HG03460 (cell line): ENCODE results near the gene LSM4.

ENCODE experiments used
- ATAC-seq: cut with Tn5 transposase; IDR thresholded peaks from one replicate; pipeline ENCODE4 v1.9.1; 2021; ENCODE audit not compliant: unreplicated experiment

Gene LSM4

DNA sequence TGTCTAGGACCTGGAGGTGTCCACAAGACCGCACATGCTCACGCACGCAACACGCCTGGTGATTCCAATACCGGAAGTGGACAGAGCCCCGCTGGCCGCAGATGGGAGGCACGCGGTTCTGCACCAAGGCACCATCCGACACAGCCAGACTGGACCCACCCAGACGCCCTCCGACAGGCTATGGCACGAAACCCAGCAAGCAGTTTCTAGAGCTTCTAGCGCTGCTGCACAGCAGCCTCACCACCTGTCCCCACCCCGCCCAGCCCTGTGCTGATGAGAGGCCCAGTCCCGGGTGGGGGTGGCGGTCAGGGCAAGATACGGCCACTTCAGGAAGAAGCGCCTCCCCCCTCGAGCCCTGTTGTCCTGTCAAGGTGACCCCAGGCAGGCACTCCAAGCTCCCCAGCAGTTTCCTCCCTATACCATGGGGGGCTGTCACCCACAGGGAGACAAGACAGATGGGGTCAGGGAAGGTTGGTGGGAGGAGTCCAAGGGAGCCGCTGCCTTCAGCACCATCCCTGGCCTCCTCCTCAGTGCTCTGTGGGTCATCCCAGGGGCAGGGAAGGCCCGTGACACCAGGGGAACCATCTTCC is 11.3 kb downstream of the LSM4 start:
- ATAC-seq: no peak

- ATAC-seq: no peak
These were observed 11.9 kb downstream of the LSM4 start for GRCh38 chr19:18310966-18311365.

DNA sequence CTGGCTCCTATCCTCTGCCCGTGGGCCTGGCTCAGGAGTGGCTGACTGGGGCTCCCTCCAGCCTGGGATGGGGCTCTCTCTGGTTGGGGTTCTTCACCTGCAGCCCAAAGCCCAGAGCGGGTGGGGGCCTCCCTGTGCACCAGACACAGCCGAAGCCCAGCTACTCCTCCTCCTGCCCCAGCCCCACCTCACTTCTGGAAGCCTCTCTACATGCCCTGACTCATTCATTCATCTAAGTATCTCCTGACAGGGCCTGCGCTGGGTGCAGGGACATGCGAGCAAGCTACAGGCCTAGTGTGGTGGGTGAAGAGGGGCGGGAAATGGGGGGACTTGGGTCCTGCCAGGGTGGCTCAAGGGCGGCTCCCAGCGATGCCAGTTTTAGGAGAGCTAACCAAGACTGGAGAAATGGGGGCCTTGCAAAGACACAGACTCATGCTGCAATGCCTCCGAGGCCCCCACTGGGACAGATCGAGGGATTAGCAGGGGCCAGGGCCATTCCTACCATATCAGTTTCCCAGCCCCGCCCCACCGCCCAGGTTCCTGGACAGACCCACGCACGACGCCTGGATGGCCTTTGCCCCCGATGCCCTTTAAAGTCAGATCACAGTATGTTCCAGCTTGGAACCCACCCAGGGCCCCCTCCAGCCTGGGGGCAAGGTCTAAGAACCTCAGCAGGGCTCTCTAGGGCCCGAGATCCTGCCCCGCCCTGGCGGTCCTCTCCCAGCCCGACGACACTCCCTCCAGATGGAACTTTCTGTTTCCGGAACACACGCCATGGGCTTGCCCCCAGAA is 12.6 kb downstream of the LSM4 start:
- ATAC-seq: no peak

DNA sequence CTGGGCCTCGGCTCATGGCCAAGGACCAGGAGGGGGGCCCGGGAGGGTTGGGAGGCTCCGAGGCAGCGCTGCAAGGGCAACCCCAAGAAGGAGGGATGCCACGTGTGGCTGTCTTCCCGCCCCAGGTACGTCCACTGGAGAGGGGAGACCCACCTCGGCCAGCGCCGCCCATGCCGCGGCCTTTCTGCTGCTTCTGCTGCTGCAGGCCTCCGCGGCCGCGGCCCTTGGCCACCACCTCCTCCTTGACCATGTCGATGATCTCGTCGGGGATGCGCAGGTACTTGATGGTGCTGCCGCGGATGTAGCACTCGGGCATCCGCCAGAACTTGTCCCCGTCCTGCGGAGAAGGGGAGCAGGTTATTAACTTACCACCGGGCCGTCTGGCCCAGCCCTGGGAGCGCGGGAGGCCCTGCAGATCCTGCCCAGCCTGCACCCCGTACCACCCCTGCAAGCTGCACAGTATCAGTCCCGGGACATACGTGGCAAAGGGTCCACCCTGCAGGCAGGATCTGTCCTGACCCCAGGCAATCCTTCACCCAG is 13.3 kb downstream of the LSM4 start:
- ATAC-seq: no peak

- no peak for ATAC-seq
These were observed 13.9 kb downstream of the LSM4 start for GRCh38 chr19:18308948-18309325.

GRCh38 chr19:18308051-18308947 is 14.6 kb downstream of the LSM4 start:
- ATAC-seq: no peak

- no peak for ATAC-seq
These were observed 15.6 kb downstream of the LSM4 start for GRCh38 chr19:18307271-18307681.

- ATAC-seq: no peak
These were observed 16.0 kb downstream of the LSM4 start for GRCh38 chr19:18306888-18307260.

GRCh38 chr19:18306209-18306887 is 16.5 kb downstream of the LSM4 start:
- no peak for ATAC-seq

DNA sequence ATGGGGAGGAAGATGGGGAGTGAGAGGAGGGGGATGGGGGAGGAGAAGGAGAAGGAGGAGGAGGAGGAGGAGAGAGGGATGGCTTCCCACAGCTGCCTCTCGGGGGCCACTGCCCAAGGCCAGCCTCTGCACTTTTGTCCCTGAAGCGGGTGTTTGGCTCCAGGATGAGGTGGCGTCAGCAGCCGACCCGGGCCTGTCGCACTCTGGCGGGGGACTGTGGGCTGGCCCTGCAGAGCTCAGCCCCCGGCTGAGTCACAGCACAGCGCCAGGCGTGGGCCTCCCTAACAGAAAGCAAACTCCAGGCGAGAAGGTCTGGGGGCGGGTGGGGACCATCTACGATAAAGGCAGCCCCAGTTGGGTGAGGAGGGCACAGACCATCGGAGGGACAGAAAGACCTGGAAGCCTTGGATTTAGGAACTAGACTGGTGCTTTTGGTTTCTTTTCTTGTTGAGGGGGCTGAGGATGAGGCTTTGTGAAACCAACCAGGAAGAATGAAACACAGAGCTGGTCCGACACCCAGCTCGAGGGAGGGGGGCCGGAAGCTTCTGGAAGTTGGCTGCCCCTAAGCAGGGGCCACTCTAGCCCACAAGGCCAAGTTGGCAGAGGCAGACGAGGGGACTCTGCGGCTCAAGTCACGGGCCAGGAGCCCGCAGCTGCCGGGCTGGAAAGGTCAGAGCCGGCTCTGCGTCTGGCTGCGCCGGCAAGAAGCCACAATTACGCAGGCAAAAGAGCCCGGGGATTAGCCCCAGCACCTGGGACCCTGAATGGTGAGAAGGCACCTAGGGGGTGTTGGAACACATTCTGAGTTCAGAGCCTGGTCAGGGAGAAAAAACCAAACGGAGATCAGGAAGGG is 18.2 kb downstream of the LSM4 start:
- peak; percentile 42 for ATAC-seq

GRCh38 chr19:18304208-18304457 is 18.7 kb downstream of the LSM4 start:
- ATAC-seq: no peak

- ATAC-seq: no peak
These were observed 21.2 kb downstream of the LSM4 start for GRCh38 chr19:18301718-18302111.

DNA sequence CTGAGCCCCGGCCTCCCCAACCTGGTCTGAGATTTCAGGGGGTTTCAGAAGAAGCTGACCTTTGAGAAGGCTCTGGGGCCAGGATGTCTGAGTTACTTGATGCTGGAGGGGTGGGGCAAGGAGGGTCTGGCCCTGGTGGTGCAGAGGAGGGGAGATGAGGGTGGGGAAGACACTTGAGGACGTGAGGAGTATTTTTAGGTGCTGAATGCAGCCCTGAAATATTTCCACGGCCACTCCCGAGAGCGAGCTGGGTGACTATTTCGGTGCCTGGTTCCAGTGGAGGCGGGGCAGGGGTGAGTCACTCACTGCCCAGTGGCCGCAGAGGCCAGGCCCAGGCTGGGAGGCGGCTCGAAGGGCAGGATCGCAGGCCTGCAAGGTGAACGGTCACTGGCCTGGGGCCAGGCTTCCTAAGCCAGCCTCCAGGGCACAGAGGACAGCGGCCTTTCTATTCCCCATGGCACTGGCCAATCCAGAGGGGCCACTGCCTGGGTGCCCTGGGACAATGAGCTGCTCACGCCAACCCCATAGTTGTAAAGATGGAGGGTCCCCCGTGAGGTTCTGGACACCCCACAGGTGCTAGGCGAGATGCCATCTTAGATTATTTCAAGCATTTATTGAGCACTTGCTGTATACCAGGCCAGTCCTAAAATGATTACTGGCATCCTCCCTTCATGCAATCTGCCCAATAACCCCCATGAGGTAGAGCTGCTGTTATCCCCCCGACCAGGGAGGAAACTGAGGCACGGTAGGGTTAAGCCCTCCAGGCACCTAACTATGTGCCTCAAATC is 21.8 kb downstream of the LSM4 start:
- no peak for ATAC-seq

- ATAC-seq: no peak
These were observed 23.2 kb downstream of the LSM4 start for GRCh38 chr19:18299654-18300053.

GRCh38 chr19:18298601-18299000 is 24.3 kb downstream of the LSM4 start:
- no peak for ATAC-seq

- no peak for ATAC-seq
These were observed 25.6 kb downstream of the LSM4 start for GRCh38 chr19:18297308-18297707.

DNA sequence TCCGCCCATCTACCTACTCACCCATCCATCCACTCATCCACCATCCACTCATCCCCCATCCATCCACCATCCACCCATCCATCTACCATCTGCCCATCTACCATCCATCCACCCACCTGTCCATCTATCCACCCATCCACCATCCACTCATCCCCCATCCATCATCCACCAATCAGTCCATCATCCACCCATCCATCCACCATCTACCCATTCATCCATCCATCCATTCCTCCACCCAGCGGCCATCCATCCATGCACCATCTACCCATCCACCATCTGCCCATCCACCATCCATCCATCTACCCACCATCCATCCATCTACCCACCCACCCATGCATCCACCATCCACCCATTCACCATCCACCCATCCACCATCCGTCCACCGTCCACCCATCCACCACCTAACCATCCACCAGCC is 27.8 kb downstream of the LSM4 start:
- ATAC-seq: no peak

DNA sequence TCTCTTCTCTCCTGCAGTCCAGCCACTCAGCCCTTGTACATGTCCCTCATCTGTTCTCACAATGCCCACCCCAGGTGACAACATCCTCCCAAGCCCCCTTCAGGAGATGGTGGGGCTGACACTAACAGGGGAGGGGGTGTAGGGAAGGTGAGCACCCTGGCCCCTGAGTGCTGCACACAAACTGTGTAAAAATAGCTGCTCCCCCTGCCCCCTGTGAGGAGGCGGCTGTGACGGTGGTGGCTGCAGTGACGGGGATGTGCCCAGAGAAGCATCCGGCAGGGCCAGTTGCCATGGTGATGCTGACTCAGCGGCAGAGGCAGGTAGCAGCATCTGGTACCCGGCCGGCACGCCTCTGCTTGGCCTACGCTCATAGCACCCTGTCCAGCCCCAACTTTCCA is 28.4 kb downstream of the LSM4 start:
- ATAC-seq: no peak

DNA sequence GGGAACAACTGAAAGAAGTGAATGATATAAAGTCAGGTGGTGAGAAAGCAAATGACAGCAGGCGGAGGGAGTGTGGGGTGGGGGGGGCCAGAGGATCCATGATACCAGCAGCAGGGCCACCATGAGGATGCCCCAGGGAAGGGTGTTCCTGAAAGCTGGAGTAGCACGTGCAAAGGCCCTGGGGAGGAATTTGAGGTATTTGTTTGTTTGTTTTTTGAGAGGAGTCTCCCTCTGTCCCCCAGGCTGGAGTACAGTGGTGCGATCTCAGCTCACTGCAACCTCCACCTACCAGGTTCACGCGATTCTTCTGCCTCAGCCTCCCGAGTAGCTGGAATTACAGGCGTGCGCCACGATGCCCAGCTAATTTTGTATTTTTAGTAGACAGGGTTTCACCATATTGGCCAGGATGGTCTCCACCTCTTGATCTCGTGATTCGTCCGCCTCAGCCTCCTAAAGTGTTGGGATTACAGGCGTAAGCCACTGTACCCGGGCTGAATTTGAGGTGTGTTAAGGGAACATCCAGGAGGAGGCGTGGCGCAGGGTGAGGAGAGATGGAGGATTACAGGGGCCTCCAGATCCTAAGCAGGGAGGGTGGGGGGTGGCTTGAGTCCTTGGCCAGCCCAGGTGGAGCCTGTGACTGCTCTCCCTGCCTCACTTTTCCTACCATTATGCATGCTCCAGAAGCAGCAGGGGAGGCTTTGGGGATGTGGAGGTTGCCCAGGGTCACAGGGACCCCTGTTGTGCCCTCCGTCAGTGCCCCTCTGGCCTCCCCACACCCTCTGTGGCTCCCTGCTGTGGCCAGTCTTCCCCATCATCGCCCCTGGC is 29.0 kb downstream of the LSM4 start:
- ATAC-seq: no peak
